Activated T-helper 1 cell treated with anti-CD3 and anti-CD28 coated beads, Interleukin-2, amount 50 U/mL, for 16 hours (primary cell): ENCODE measurements around the gene NRG3.

ENCODE experiments used
- DNase-seq, 2 donors: peaks; one replicate each; pipeline ENCODE4 v3.0.0-alpha.2; 2020; ENCODE audit warnings: low read depth in 1 of 2, low spot score in 1 of 2

The NRG3 gene

GRCh38 chr10:82377608-82378007 lies 502.6 kb downstream of the NRG3 start:
- DNase-seq, result no peak

GRCh38 chr10:82378146-82378545 lies 503.2 kb downstream of the NRG3 start:
- no peak for DNase-seq

- no peak for DNase-seq
Observed at GRCh38 chr10:82383350-82383749, 508.4 kb downstream of the NRG3 start.

GRCh38 chr10:82390866-82391658 lies 516.1 kb downstream of the NRG3 start:
- no peak for DNase-seq

DNA sequence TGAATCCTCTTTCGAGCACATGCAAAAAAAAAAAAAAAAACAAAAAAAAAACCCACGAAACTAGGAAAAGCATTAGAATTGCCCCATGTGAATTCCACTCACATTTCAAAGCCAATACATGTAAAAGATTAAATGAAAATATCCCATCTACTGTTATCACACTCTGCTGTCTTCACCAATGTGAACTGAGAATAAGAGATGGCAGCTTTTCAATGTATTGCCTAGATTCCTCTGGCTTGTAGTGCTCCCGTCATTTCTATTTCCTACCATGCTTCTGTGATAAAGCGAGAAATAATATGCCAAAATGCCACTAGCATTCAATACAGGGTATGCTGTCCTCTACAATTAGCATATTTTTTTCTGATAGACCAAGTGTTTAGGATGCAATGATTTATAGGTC lies 517.0 kb downstream of the NRG3 start:
- DNase-seq, result no peak

DNA sequence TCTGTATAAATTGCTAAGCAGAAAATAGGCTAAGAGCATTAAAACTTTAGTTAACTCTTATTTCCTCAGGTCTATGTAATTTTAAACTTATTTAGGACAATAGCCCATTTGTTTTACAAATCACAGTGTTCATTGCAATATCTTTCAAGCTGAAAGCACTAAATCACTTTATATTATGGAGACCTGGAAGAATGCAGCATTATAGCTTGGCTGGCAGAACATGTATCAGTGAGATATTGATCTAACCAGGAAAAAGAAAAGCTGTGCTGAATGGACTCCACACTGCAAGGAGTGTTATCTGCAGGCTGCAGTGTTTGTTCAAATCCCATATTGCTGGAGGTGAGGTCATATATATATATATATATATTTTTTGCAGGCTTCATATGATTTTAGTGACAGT lies 517.5 kb downstream of the NRG3 start:
- DNase-seq, result no peak

DNA sequence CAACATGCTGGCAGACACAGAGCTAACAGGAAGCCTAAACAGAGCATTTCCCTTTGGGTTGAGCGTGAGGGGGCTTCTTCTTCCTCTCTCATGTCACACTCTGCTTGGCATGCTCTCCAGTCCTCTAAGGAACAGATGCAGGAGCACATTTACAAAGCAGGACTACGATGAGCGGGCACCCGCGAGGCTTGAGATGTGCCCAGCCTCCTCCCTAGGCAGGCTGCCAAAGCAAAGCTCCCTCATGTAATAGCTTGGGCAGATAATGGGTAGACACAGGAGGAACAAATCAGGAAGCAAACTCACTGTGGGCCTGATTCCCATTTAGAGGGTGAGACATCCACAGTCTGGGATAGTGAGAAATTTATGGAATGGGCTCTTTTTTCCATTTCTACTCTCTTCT lies 519.1 kb downstream of the NRG3 start:
- DNase-seq, result no peak

- DNase-seq, result no peak
Observed at GRCh38 chr10:82394987-82395386, 520.0 kb downstream of the NRG3 start.

DNA sequence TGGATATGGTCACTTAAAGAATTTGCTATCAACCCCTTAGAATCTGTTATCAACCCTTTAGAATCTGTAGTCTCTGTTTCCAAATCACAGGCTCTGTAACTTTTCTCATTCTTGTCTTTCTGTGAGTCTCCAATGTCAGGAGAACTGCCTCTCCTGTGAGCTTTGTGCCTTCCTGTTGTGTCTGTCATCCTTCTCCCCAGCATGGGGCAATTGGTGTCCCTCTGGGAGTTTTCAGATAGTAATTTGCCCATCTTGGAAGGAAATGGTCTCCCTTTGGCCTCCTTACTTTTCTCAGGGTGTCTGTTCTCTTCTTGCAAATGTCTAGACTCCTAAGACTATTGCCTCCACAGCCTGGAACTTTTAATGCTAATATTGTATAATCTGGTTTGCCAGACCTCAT lies 521.9 kb downstream of the NRG3 start:
- DNase-seq, result no peak

DNA sequence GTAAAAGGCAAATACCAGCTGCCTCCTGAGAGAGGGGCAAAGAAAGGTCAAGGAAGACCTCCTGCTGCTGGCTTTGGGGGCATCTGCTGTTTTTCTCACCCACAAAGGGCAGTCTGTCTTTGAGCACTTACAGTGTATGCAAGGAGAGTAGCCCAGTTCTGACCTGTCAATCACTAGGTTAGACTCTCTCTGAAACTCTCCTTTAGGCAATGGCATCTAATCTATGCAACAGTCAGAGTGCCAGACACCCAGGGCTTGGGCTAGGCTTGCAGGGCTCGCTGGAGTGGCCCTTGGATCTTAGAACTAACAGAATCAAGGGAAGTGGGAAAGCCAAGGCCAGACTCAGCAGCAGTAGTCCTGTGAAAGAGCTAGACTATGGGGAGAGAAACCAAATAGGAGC lies 522.9 kb downstream of the NRG3 start:
- DNase-seq, result no peak

- no peak for DNase-seq
Observed at GRCh38 chr10:82399850-82400249, 524.9 kb downstream of the NRG3 start.

- no peak for DNase-seq
Observed at GRCh38 chr10:82400841-82401240, 525.8 kb downstream of the NRG3 start.

DNA sequence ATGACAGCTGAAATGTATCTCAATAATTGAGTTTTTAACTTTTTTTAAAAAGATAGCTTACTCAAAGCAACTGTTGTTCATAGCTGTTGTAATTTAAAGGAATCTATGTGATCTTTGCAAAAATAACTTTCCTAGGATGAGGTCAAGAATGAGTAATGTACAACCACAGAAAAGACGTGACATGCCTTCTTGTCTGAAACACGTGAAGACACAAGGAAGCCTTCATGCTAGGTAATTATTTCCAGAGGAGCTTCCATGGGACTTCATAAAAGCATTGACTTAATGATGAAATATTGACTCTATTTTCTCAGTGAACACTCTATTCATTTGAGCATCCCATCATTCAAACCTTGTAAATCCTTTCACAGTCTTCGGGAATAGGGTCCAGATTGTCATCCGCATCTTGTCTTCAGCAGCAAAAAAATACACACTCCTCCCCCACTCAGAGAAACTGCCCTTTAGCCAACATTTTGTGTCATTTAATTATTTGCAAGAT lies 528.0 kb downstream of the NRG3 start:
- DNase-seq, result no peak

DNA sequence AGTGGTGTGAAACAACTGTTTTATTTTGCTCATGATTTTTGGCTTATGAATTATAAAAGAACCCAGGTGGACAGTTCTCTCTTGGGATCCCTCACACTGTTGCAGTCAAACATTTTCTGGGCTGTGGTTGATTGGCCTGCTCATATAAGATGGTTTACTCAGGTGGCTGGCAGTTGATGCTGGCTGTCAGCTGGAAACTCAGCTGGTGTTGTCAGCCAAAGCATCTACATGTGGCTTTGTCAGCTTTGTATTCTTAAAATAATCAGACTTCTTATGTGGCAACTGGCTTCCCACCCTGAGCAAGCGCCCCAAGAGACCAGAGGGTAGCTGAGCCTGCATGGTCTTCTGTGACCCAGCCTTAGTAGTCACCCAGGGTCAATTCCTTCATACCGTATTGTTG lies 534.7 kb downstream of the NRG3 start:
- DNase-seq, result no peak

- no peak for DNase-seq
Observed at GRCh38 chr10:82411416-82411815, 536.4 kb downstream of the NRG3 start.

DNA sequence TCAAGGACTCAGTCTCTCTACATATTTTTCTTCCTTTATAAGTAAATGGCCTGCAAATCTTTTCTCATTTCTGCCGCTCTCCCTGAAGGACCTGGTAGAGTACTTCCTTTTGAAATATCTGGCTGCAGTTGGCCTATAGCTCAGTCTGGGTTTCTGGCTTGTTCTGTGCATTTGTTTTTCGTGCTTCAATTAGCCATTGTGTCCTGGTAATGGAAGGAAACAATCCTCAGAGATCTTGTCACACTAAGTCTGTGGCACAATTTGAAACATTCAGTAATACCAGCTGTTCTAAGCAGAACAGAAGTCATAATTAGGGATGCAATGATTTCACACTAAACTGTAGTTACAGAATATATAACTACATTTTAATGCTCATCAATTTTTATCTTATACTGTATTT lies 545.0 kb downstream of the NRG3 start:
- DNase-seq, result no peak

- no peak for DNase-seq
Observed at GRCh38 chr10:82429302-82429701, 554.3 kb downstream of the NRG3 start.

DNA sequence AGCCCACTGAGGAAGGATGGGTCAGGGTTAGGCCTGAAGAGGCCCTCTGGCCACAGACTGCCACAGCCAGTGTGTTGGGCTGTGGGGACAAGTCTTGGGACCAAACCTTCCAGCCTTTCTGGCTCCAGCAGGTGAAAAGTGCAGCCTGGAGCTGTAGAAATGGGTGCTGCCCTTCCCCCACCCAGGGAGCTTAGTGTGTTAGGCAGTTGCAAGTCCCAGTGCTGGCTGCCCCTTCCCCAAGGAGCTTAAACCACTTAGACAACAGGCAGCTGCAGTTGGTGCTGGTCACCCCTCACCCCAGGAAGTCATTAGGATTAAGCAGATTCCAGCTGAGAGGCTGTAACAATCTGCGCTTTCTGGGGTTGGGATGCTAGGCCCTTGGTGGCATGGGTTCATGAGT lies 563.3 kb downstream of the NRG3 start:
- DNase-seq, result no peak

DNA sequence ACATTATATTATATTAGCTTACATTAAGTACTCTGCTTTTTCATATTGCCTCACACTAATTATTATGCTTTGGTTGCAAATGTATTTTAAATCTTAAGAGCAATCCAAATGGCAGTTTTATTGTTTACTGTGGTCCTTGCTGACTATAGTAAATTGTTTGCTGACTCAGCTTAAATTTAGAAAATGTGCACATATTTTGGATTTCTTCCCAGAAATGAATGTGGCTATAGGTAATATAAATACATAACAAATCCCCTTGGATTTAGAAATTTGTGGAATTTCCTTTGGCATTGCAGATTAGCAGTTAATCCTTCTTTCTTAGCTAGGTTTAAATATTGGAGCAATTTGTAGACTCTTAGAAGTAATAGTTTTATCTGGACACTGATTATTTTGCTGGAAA lies 565.8 kb downstream of the NRG3 start:
- DNase-seq, result no peak

- no peak for DNase-seq
Observed at GRCh38 chr10:82452046-82452445, 577.1 kb downstream of the NRG3 start.

- no peak for DNase-seq
Observed at GRCh38 chr10:82452676-82453075, 577.7 kb downstream of the NRG3 start.

- DNase-seq, result no peak
Observed at GRCh38 chr10:82453678-82454293, 578.8 kb downstream of the NRG3 start.
